NCI-H1694 treated with DMSO at 0.1 percent for 48 hours (cell line): ENCODE data around the gene RAB3D.

ENCODE experiments used
- DNase-seq: peaks from one replicate; lab custom pipeline; 2025; lab: John Stamatoyannopoulos, UW

The RAB3D gene

GRCh38 chr19:11295180-11295579 lies 44.3 kb downstream of the RAB3D start:
- DNase-seq, result no peak

DNA sequence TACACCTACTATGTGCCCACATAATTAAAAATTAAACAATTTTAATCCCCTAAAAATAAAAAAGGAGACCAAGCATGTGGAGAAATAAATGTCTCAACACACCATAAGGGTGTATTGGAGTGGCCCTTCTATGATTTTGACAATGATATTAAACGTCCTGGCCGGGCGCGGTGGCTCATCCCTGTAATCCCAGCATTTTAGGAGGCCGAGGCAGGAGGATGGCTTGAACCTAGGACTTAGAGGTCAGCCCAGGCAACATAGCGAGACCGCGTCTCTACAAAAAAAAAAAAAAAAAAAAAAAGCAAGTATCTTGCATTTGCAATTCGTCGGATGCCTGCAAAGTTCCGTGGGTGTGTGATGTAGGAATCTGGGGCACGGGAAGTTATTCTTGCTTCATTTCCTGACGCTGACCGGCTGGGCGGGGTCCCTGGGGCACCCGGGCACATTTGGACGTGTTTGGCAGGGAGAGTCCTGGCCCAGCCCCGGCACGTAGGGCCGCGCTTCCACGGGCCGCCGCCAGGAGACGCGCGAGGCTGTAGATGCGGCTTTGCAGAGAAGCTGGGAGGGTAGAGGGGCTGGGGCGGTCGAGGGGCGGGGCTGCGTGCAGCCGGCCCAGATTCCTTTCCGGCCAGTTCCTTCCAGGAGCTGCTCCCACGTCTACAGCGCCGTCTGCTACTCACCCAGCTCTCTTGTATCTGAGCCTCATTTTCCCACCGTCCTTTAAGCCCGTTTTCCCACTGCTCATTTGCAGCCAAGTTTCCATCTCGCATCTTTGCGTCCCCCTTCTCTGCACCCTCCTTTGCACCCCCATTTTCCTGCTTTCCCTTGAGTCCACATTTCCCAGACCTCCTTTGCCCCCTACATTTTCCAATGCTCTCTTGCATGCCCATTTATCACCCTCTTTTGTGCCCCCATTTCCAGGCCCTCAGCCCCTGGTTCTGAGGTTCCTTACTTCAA lies 45.7 kb downstream of the RAB3D start:
- peak; percentile 75 for DNase-seq

- no peak for DNase-seq
Measured at GRCh38 chr19:11291991-11292390, 47.5 kb downstream of the RAB3D start.

DNA sequence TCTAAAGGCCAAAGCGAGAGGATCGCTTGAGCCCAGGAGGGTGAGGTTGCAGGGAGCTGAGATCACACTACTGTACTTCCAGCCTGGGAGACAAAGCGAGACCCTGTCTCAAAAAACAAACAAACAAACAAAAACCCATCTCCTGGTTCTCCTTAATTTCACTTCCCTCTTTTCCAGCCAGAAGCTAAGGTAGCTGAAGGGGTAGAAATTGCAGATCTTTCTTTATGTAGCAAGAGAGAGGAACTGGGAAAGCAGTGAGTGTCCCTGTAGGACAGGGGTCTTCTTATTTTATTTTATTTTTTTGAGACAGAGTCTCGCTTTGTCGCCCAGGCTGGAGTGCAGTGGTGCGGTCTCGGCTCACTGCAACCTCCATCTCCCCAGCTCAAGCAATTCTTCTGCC lies 48.0 kb downstream of the RAB3D start:
- no peak for DNase-seq

DNA sequence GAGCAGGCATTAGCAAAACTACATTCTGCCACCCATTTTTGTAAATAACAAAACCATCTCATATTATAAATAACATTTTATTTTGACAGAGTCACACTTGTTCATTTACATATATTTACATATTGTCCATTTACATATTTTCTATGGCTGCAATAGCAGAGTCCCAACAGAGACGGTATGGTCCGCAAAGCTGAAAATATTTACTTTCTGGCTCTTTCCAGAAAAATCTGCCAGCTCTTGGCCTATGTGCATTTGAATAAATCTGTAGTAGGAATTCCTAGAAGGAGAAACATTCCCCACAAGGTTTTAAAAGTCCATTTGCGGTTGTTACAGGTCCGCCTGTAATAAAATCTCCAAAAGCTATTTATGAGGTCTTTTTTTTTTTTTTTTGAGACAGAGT lies 49.2 kb downstream of the RAB3D start:
- DNase-seq, result no peak

DNA sequence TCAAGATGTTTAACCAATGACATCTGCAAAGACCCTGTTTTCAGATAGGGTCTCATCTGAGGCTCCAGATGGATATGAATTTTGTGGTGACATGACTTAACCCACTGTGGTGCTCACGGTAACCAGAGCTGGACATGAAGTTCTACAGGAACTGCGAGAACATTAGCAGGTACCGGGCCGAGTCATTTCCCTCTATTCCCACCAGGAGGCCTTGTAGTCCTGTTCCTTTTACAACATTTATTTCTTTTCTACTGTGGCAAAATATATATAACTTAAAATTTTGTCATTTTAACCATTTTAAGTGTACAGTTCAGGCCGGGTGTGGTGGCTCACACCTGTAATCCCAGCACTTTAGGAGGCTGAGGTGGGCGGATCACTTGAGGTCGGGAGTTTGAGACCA lies 51.1 kb downstream of the RAB3D start:
- no peak for DNase-seq

DNA sequence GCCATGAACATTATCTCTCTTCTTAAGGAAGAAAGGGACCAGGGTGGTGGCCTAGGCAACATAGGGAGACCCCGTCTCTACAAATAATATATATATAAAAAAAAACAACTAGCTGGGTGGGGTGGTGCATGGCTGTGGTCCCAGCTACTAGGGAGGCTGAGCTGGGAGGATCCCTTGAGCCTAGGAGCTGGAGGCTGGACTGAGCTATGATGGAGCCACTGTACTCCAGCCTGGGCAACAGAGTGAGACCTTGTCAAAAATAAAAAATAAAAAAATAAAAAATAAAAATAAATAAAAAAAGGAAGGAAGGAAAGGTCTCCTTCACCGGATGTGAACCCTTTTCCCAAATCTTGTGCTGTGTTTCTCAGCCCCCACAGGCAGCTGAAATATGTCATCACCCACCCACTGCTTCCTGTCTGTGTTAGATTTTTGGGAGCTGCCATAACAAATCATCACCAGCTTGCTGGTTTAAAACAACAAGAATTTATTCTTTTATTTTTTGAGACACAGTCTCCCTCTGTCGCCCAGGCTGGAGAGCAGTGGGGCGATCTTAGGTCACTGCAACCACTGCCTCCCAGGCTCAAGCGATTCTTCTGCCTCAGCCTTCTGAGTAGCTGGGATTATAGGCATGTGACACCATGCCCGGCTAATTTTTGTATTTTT lies 53.0 kb downstream of the RAB3D start:
- no peak for DNase-seq

DNA sequence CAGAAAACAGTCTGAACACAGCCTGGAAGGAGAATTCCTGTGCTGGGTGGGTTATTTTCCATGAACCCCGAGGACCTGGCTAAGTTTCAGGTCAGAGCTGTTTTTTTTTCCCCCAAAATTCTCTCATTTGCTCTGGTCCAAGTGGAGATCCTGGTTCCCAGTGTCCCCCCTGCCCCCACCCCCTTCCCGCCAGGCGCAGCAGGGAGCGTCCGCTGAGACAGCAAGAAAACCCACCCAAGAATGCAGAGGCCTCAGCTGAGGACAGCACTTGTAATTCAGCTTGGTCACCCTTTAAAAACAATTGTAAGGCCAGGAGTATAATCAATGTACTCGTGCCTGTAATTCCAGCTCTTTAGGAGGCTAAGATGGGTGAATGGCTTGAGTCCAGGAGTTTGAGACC lies 54.9 kb downstream of the RAB3D start:
- DNase-seq, result no peak

GRCh38 chr19:11281356-11282049 lies 58.0 kb downstream of the RAB3D start:
- DNase-seq, result no peak

- no peak for DNase-seq
Measured at GRCh38 chr19:11279505-11280236, 59.8 kb downstream of the RAB3D start.

- DNase-seq, result no peak
Measured at GRCh38 chr19:11278670-11279069, 60.8 kb downstream of the RAB3D start.

DNA sequence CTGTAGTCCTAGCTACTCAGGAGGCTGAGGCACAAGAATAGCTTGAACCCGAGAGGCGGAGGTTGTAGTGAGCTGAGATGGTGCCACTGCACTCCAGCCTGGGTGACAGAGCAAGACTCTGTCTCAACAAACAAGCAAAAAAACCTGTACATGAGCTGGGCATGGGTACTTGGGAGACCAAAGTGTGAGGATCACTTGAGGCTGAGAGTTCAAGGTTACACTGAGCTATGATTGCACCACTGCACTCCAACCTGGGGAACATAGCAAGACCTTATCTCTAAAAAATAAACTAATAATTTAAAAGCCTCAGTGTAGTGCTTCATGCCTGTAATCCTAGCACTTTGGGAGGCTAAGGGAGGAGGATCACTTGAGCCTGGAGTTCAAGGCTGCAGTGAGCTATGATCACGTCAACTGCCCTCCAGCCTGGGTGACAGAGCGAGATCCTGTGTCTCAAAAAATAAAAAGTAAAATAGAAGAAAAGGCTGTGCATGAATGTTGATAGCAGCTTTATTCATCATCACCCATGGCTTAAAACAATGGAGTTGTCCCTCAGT lies 64.8 kb downstream of the RAB3D start:
- DNase-seq, result no peak

DNA sequence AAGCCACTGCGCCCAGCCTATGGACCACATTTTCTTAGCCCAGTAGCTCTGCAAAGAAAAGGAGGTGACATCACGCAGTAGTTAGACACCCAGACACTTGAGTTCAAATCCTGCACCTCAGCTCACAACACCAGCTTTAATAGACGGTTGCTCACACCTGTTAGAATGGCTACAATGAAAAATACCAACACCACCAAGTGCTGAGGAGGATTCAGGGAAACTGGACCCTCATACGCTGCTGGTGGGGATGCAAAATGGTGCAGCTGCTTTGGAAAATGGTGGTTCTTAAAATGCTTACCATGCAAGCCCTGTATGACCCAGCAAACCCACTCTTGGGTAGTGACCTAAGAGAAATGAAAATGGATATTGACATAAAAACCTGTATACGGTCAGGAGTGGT lies 65.5 kb downstream of the RAB3D start:
- DNase-seq, result no peak

GRCh38 chr19:11273296-11273695 lies 66.2 kb downstream of the RAB3D start:
- DNase-seq, result no peak
